GM06990 (cell line): ENCODE data around the gene ACD.

Experiments
- DNase-seq: peaks from one replicate; pipeline ENCODE4 v3.0.0-alpha.2; 2011; ENCODE audit not compliant: insufficient read length; ENCODE audit errors: extremely low read depth
- H3K27me3 ChIP-seq: replicated peaks from 2 replicates; pipeline ENCODE4 v1.6.0; 2011; ENCODE audit warnings: low read length; ENCODE audit not compliant: control insufficient read depth, insufficient read depth
- H3K36me3 ChIP-seq: 2 replicates; pipeline ENCODE4 v1.5.1; 2011; ENCODE audit warnings: low read length; ENCODE audit not compliant: control insufficient read depth, insufficient read depth
- H3K4me3 ChIP-seq: replicated peaks from 2 replicates; pipeline ENCODE4 v1.5.1; 2011; ENCODE audit warnings: low read depth, mild to moderate bottlenecking, control low read depth, low read length
- CTCF ChIP-seq: IDR thresholded peaks from 2 replicates; pipeline ENCODE4 v1.5.1; 2011; ENCODE audit warnings: low read length, control low read depth, mild to moderate bottlenecking, inconsistent platforms; ENCODE audit not compliant: insufficient read depth, poor library complexity, severe bottlenecking

Gene ACD

GRCh38 chr16:67679935-67680897 lies 20.2 kb upstream of the ACD start:
- Histone ChIP-seq H3K4me3 (no peak overlapping the region), H3K36me3 (peaks cover 6% of the 10 kb centered on the region), H3K27me3 (no peaks in the 10 kb centered on the region)
- TF ChIP-seq CTCF, result no peak
- no peak for DNase-seq

GRCh38 chr16:67678354-67679023 lies 18.4 kb upstream of the ACD start:
- no peak for DNase-seq
- TF ChIP-seq CTCF, result no peak
- H3K4me3 ChIP-seq, result no peak overlapping the region
- no peaks in the 10 kb centered on the region for H3K27me3 ChIP-seq
- peaks cover 3% of the 10 kb centered on the region for H3K36me3 ChIP-seq

- TF ChIP-seq CTCF, result no peak
- DNase-seq, result no peak
- H3K4me3 ChIP-seq, result no peak overlapping the region
- peaks cover 3% of the 10 kb centered on the region for H3K36me3 ChIP-seq
- no peaks in the 10 kb centered on the region for H3K27me3 ChIP-seq
Observed at GRCh38 chr16:67677712-67678111, 17.7 kb upstream of the ACD start.

GRCh38 chr16:67676939-67677338 lies 16.9 kb upstream of the ACD start:
- no peak for DNase-seq
- TF ChIP-seq CTCF, result no peak
- H3K27me3 ChIP-seq, result no peaks in the 10 kb centered on the region
- no peak overlapping the region for H3K4me3 ChIP-seq
- peaks cover 3% of the 10 kb centered on the region for H3K36me3 ChIP-seq

GRCh38 chr16:67676516-67676915 lies 16.5 kb upstream of the ACD start:
- no peak overlapping the region for H3K4me3 ChIP-seq
- no peak for TF ChIP-seq CTCF
- H3K27me3 ChIP-seq, result no peaks in the 10 kb centered on the region
- DNase-seq, result no peak
- peaks cover 3% of the 10 kb centered on the region for H3K36me3 ChIP-seq
